MG63 (cell line): Measurements from ENCODE around the gene TRDN. TPM values are rescaled to one million over a fixed set of nuclear protein-coding genes. Genes with fewer than 3 reads are reported as not detected.

ENCODE experiments used
- DNase-seq: peaks from one replicate; pipeline ENCODE4 v3.0.0-alpha.2; 2020
- H3K27me3 ChIP-seq: fragments of 250-450 bp; sonication (Bioruptor Pico); 2 replicates; pipeline ENCODE4 v1.5.1; 2020; ENCODE audit warnings: mild to moderate bottlenecking, moderate library complexity
- H3K36me3 ChIP-seq: fragments of 250-450 bp; sonication (Bioruptor Pico); 2 replicates; pipeline ENCODE4 v1.5.1; 2020; ENCODE audit warnings: mild to moderate bottlenecking, moderate library complexity
- H3K4me3 ChIP-seq: fragments of 250-450 bp; sonication (Bioruptor Pico); 2 replicates; pipeline ENCODE4 v1.5.1; 2020; ENCODE audit warnings: mild to moderate bottlenecking, moderate library complexity
- H3K9me3 ChIP-seq: fragments of 250-450 bp; sonication (Bioruptor Pico); 2 replicates; pipeline ENCODE4 v1.5.1; 2020; ENCODE audit warnings: mild to moderate bottlenecking, moderate library complexity
- total RNA-seq: library from RNA; depleted of rRNA; stranded (reverse); fragments of >200 nt; shearing (Covaris generic); gene quantifications from 2 replicates; pipeline ENCODE4 v1.2.3, GENCODE V29; 2014; ENCODE audit warnings: low replicate concordance

TRDN gene
- total RNA-seq, 1 experiment from 2014 or later: not detected

GRCh38 chr6:123215211-123215610 is 421.5 kb downstream of the TRDN start:
- no peak overlapping the region for H3K4me3 ChIP-seq
- no peaks in the 10 kb centered on the region for H3K36me3 ChIP-seq
- H3K9me3 ChIP-seq: no peaks in the 10 kb centered on the region
- no peaks in the 10 kb centered on the region for H3K27me3 ChIP-seq
- DNase-seq: no peak

DNA sequence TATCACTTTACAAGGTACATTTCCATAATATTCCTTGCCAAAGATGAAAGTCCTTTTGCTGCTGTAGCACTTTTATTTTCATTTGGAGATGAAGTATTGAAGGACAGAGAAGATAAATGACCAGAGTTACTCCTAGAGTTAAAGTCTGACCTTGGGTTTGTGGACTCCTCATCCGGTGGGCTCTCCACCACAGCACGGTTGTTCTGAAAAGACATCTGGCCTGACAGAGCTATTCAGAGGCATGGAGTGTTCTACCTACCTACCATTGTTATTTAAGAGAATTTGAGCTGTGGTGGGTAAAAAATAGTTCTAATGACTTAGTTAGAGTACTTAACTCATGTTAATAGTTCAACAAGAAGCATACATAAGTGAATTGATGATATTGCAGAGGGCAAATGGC is 422.3 kb downstream of the TRDN start:
- Histone ChIP-seq H3K36me3 (no peaks in the 10 kb centered on the region), H3K9me3 (no peaks in the 10 kb centered on the region), H3K27me3 (no peaks in the 10 kb centered on the region), H3K4me3 (no peak overlapping the region)
- no peak for DNase-seq

- Histone ChIP-seq H3K4me3 (no peak overlapping the region), H3K27me3 (no peaks in the 10 kb centered on the region), H3K9me3 (no peaks in the 10 kb centered on the region), H3K36me3 (no peaks in the 10 kb centered on the region)
- no peak for DNase-seq
Observed at GRCh38 chr6:123213921-123214320, 422.8 kb downstream of the TRDN start.

DNA sequence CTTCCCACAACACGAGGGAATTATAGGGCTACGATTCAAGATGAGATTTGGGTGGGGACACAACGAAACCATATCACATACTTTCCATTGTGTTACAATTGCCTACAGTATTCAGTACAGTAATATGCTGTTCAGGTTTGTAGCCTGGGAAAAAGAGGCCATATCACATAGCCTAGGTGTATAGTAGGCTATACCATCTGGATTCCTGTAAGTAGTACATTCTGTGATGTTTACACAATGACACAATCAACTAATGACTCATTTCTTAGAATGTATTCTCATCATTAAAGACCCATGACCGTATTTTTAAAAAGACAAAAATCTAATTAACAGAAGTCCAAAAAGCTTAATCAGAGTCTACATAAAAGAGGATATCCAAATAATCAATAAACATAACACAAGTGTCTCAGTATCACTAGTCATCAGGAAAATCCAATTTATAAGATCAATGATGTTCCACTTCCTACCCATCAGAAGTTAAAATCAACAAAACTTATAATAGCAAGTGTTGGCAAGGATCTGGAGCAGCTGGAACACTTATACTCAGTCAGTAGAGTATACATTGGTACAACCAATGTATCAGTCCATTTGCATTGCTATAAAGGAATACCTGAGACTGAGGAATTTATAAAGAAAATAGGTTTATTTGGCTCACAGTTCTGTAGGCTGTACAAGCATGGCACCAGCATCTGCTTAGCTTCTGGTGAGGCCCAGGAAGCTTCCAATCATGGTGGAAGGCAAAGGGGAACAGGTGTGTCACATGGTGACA is 424.8 kb downstream of the TRDN start:
- no peak for DNase-seq
- H3K4me3 ChIP-seq: no peak overlapping the region
- H3K27me3 ChIP-seq: no peaks in the 10 kb centered on the region
- no peaks in the 10 kb centered on the region for H3K9me3 ChIP-seq
- no peaks in the 10 kb centered on the region for H3K36me3 ChIP-seq

DNA sequence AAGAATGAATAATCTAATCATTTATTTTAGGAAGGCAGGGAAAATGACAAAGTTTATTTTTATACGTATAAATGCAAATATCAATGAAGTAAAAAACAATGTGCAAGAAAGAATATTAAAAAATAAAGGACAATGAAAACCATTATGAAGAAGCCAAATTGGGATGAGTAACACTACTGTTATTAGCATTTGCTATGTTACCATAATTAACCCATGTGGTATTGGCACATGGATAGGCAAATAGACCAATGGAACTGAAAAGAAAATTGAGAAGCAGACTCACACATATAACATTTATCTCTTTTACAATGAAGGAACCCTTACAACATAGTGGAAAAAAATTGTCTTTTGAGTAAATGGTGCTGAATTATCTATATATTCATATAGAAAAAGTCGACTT is 426.1 kb downstream of the TRDN start:
- no peak for DNase-seq
- Histone ChIP-seq H3K9me3 (no peaks in the 10 kb centered on the region), H3K27me3 (no peaks in the 10 kb centered on the region)

DNA sequence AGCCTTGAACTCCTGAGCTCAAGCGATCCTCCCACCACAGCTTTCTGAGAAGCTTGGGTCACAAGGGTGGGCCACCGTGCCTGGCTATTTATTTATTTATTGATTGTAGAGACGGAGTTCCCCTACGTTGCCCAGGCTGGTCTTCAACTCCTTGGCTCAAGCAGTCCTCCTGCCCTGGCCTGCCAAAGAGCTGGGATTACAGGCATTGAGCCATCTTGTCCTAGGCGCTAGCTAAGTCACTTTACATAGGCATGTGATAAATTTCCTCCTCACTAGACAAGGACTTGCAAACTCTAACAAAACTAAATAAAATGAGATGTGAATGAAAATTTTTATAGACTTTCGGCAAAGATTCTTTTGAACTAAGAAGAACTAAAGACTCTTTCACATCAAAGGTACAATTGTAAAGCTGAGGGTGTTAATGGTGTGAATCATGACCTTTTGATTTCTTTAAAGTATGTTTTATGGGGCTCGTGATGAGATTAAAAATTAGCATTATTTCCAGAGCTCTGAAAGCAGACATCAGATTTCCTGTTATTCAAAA is 428.7 kb downstream of the TRDN start:
- Histone ChIP-seq H3K36me3 (no peaks in the 10 kb centered on the region), H3K9me3 (no peaks in the 10 kb centered on the region), H3K27me3 (no peaks in the 10 kb centered on the region), H3K4me3 (no peak overlapping the region)
- no peak for DNase-seq

More for the DNA sequence above, 426.1 kb downstream of the TRDN start:
- H3K36me3 ChIP-seq: no peaks in the 10 kb centered on the region
- no peak overlapping the region for H3K4me3 ChIP-seq

- no peak for DNase-seq
- Histone ChIP-seq H3K4me3 (no peak overlapping the region), H3K27me3 (no peaks in the 10 kb centered on the region), H3K9me3 (no peaks in the 10 kb centered on the region), H3K36me3 (no peaks in the 10 kb centered on the region)
Observed at GRCh38 chr6:123203928-123204327, 432.8 kb downstream of the TRDN start.

DNA sequence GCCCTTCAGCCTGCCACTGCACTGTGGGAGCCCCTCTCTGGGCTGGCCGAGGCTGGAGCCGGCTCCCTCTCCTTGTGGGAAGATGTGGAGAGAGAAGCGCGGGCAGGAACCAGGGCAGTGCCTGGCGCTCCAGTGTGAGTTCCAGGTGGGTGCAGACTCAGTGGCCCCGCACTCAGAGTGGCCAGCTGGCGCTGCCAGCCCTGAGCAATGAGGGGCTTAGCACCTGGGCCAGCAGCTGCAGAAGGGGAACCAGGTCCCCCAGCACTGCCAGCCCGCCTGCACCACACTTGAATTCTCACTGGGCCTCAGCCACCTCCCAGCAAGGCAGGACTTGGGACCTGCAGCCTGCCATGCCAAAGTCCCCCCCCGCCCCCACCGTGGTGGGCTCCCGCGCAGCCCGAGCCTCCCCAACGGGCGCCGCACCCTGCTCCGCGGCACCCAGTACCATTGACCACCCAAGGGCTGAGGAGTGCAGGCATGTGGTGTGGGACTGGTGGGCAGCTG is 434.8 kb downstream of the TRDN start:
- Histone ChIP-seq H3K36me3 (no peaks in the 10 kb centered on the region), H3K4me3 (no peak overlapping the region), H3K27me3 (no peaks in the 10 kb centered on the region), H3K9me3 (no peaks in the 10 kb centered on the region)
- DNase-seq: no peak

DNA sequence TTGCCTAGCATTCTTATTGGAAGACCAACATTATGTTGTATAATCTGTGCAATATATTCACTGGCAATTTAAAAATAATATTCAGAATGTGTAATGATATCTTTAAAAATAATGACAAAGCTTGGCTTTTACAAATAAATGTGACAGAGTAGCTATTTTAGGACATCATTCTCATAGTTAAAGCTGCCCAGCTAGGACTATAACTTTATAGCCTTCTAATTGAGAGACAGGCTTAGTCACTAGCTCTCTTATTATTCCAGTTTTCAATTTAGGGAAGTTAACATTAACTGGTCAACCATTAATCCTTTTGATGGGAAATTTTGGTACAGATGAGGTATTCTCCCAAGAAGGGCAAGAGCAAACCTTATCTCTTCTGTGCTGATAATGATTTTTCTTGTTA is 443.5 kb downstream of the TRDN start:
- H3K36me3 ChIP-seq: no peaks in the 10 kb centered on the region
- DNase-seq: no peak
- no peak overlapping the region for H3K4me3 ChIP-seq
- H3K9me3 ChIP-seq: no peaks in the 10 kb centered on the region
- H3K27me3 ChIP-seq: no peaks in the 10 kb centered on the region

- no peaks in the 10 kb centered on the region for H3K36me3 ChIP-seq
- H3K27me3 ChIP-seq: no peaks in the 10 kb centered on the region
- DNase-seq: no peak
- no peak overlapping the region for H3K4me3 ChIP-seq
- no peaks in the 10 kb centered on the region for H3K9me3 ChIP-seq
Observed at GRCh38 chr6:123189816-123190215, 446.9 kb downstream of the TRDN start.

DNA sequence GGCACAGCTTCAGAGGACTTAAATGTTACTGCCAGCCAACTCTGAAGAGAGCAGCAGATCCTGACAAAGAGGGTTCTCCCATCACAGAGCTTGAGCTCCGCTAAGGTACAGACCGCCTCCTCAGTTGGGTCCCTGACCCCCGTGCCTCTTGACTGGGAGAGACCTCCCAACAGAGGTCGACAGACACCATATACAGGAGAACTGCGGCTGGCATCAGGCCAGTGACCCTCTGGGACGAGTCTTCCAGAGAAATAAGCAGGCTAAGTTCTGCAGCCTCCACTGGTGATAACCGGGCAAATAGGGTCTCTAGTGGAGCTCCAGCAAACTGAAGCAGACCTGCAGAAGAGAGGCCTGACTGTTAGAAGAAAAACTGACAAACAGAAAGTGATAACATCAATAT is 453.8 kb downstream of the TRDN start:
- DNase-seq: no peak
- Histone ChIP-seq H3K9me3 (no peaks in the 10 kb centered on the region), H3K36me3 (no peaks in the 10 kb centered on the region), H3K4me3 (no peak overlapping the region), H3K27me3 (no peaks in the 10 kb centered on the region)

- no peak overlapping the region for H3K4me3 ChIP-seq
- no peak for DNase-seq
- no peaks in the 10 kb centered on the region for H3K36me3 ChIP-seq
- H3K9me3 ChIP-seq: no peaks in the 10 kb centered on the region
- no peaks in the 10 kb centered on the region for H3K27me3 ChIP-seq
Observed at GRCh38 chr6:123176706-123177105, 460.0 kb downstream of the TRDN start.

DNA sequence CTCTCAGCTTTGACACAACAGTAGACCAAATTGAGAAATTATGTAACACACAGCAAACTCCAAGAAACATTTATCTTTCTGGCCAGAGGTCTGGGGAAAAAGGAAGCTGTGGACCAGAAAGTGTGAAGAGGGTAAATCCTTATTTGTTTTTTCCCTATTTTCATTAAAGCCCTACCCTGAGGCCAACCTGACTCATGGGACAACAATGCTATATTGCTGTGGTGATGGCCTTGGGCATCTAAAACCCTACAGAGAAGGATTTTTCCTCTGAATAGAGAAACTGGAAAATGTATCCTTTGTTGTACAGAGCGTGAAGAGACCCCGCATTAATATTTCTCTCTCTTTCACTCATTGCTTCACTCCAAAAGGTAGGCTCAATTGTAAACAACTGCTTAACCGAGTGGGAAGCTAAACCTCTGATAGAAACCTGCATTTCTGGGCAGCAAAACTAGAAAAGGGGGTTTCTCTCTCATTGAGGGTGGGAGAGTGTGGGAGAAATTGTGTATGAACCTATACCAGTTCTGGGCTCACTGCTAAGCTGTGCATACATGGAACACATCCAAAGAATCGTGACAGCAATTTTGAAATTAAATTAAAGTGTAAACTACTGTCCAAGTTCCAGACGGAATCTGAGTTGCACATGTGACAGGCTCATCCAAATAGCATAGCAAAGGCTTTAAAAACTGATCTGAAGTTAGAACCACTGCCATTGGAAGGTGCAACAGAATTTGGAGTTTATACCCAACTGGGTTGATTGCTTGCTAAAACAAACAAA is 465.2 kb downstream of the TRDN start:
- Histone ChIP-seq H3K9me3 (no peaks in the 10 kb centered on the region), H3K27me3 (no peaks in the 10 kb centered on the region), H3K4me3 (no peak overlapping the region), H3K36me3 (no peaks in the 10 kb centered on the region)
- no peak for DNase-seq

GRCh38 chr6:123169774-123170095 is 467.0 kb downstream of the TRDN start:
- no peak for DNase-seq
- Histone ChIP-seq H3K4me3 (no peak overlapping the region), H3K36me3 (no peaks in the 10 kb centered on the region), H3K27me3 (no peaks in the 10 kb centered on the region), H3K9me3 (no peaks in the 10 kb centered on the region)

- Histone ChIP-seq H3K27me3 (no peaks in the 10 kb centered on the region), H3K9me3 (no peaks in the 10 kb centered on the region), H3K4me3 (no peak overlapping the region), H3K36me3 (no peaks in the 10 kb centered on the region)
- DNase-seq: no peak
Observed at GRCh38 chr6:123168892-123169773, 467.6 kb downstream of the TRDN start.

DNA sequence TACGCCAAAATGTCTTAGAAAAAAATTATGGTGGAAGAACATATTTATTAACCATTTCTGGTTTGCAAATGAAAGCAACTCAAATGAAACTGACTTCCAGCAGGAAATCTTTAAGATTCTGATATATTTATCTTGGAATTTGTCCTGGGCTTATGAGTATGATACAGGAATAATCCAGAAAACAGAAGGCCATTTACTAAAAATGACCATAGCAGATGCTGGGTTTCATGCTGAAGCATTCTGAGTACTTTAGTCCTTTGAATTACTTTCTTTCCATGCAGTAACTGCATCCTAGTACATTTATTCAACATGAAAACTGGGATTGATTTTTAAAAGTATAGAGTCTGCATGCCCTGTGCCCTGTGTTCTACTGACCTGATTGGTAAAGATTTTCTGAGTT is 468.3 kb downstream of the TRDN start:
- no peaks in the 10 kb centered on the region for H3K27me3 ChIP-seq
- no peaks in the 10 kb centered on the region for H3K36me3 ChIP-seq
- DNase-seq: no peak
- H3K4me3 ChIP-seq: no peak overlapping the region
- no peaks in the 10 kb centered on the region for H3K9me3 ChIP-seq
